Measurements from ENCODE around the gene UPF3A. TPM values are rescaled to one million over a fixed set of nuclear protein-coding genes. Genes with fewer than 3 reads are reported as not detected.

The UPF3A gene
- polyA plus RNA-seq, 5 donors, result 125 to 184 (median 154) TPM

- no peak for DNase-seq
Observed at GRCh38 chr13:114299604-114300305, 18.4 kb downstream of the UPF3A start.

GRCh38 chr13:114303700-114304327 lies 22.4 kb downstream of the UPF3A start:
- DNase-seq, result no peak

GRCh38 chr13:114304346-114305034 lies 23.1 kb downstream of the UPF3A start:
- DNase-seq, result no peak

GRCh38 chr13:114309086-114309485 lies 27.7 kb downstream of the UPF3A start:
- DNase-seq, result no peak

- DNase-seq, result no peak
Observed at GRCh38 chr13:114309806-114310410, 28.5 kb downstream of the UPF3A start.

GRCh38 chr13:114310956-114311355 lies 29.6 kb downstream of the UPF3A start:
- no peak for DNase-seq

- no peak for DNase-seq
Observed at GRCh38 chr13:114311387-114311786, 30.0 kb downstream of the UPF3A start.

GRCh38 chr13:114311908-114312307 lies 30.5 kb downstream of the UPF3A start:
- DNase-seq, result no peak

GRCh38 chr13:114313061-114313860 lies 31.9 kb downstream of the UPF3A start:
- no peak for DNase-seq

- DNase-seq, result peak; percentile 97 to 98
Observed at GRCh38 chr13:114314074-114314912, 32.9 kb downstream of the UPF3A start, which contains the start of gene CHAMP1. Gene CHAMP1 (plus strand): TSS chr13:114314503. CDS start chr13:114323843, 9,340 bp downstream.

GRCh38 chr13:114315074-114315785 lies 33.8 kb downstream of the UPF3A start:
- no peak for DNase-seq

GRCh38 chr13:114318624-114319023 lies 37.2 kb downstream of the UPF3A start:
- no peak for DNase-seq

GRCh38 chr13:114319441-114319913 lies 38.1 kb downstream of the UPF3A start:
- no peak for DNase-seq

GRCh38 chr13:114320065-114320464 lies 38.7 kb downstream of the UPF3A start:
- DNase-seq, result no peak

GRCh38 chr13:114321256-114321655 lies 39.9 kb downstream of the UPF3A start:
- no peak for DNase-seq

- DNase-seq, result no peak
Observed at GRCh38 chr13:114323349-114323748, 41.9 kb downstream of the UPF3A start.

- no peak for DNase-seq
Observed at GRCh38 chr13:114324334-114324733, 42.9 kb downstream of the UPF3A start.

- DNase-seq, result no peak
Observed at GRCh38 chr13:114325729-114326128, 44.3 kb downstream of the UPF3A start.

- no peak for DNase-seq
Observed at GRCh38 chr13:114328034-114328433, 46.6 kb downstream of the UPF3A start.

- no peak for DNase-seq
Observed at GRCh38 chr13:114328595-114328994, 47.2 kb downstream of the UPF3A start.

Measured in right lung (tissue), 5 donors.